ENCODE results near the gene PER1. TPM values are rescaled to one million over a fixed set of nuclear protein-coding genes. Genes with fewer than 3 reads are reported as not detected.

PER1 gene
- total and polyA plus RNA-seq, 2 of the 13 experiments (the other 11 are each of a cell fraction or from before 2014, with no cell fraction given), result 2.6 to 3.6 TPM

GRCh38 chr17:8185582-8186445 is 33.6 kb upstream of the PER1 start (continued):
- no peak for TF ChIP-seq NR1H2 (CRISPR knock-in tag; IDR thresholded peaks at IDR 0.05; ENCODE audit: borderline replicate concordance, low read depth)
- no peak for TF ChIP-seq SNRNP70 (IDR thresholded peaks at IDR 0.05; ENCODE audit: low read depth, low read length)
- TF ChIP-seq ZKSCAN8 (CRISPR knock-in tag; IDR thresholded peaks at IDR 0.05; ENCODE audit: borderline replicate concordance), result no peak
- TF ChIP-seq ARID3A (IDR thresholded peaks at IDR 0.05; ENCODE audit: low read depth, low read length), result no peak; the same call in 1 of the 2 replicates
- TF ChIP-seq DZIP1 (CRISPR knock-in tag; IDR thresholded peaks at IDR 0.05), result no peak
- TF ChIP-seq ZKSCAN1 (IDR thresholded peaks at IDR 0.05; ENCODE audit: low read length), result no peak
- TF ChIP-seq CBX2 (IDR thresholded peaks at IDR 0.05; ENCODE audit: low read depth, low read length), result no peak
- no peak for TF ChIP-seq CBX2 (CRISPR knock-in tag; IDR thresholded peaks at IDR 0.05; ENCODE audit: low read depth)
- no peak for TF ChIP-seq WIZ (CRISPR knock-in tag; IDR thresholded peaks at IDR 0.05)
- TF ChIP-seq RFX5 (IDR thresholded peaks at IDR 0.05; ENCODE audit: low read depth, low read length), result no peak
- TF ChIP-seq CSRNP1 (CRISPR knock-in tag; IDR thresholded peaks at IDR 0.05), result no peak; the same call in 1 of the 2 replicates
- TF ChIP-seq PBX2 (CRISPR knock-in tag; IDR thresholded peaks at IDR 0.05), result no peak
- no peak for TF ChIP-seq NCOA5 (CRISPR knock-in tag; IDR thresholded peaks at IDR 0.05)
- TF ChIP-seq ZNF891 (CRISPR knock-in tag; IDR thresholded peaks at IDR 0.05), result no peak
- no peak; the same call in 1 of the 2 replicates for TF ChIP-seq FOXO1 (CRISPR knock-in tag; IDR thresholded peaks at IDR 0.05)
- no peak for TF ChIP-seq ZNF317 (CRISPR knock-in tag; IDR thresholded peaks at IDR 0.05)
- TF ChIP-seq SRF (IDR thresholded peaks at IDR 0.05; ENCODE audit: low read depth, low read length), result no peak
- TF ChIP-seq ADNP (CRISPR knock-in tag; IDR thresholded peaks at IDR 0.05), result peak; percentile 87
- TF ChIP-seq ZNF44 (CRISPR knock-in tag; IDR thresholded peaks at IDR 0.05), result no peak; the same call in 1 of the 2 replicates
- 0 out of 2 replicates have a peak, but pooled peaks have one; percentile 19 for TF ChIP-seq ZBTB7A (CRISPR knock-in tag; IDR thresholded peaks at IDR 0.05)

All from HepG2 (cell line).